Breast epithelium (tissue), 3 donors: ENCODE data around the gene OSBPL6.

Source experiments
- POLR2A ChIP-seq: fragments of 450-650 bp; IDR thresholded peaks from one replicate; pipeline ENCODE4 v1.6.1; 2016; ENCODE audit warnings: antibody characterized with exemption, mild to moderate bottlenecking, moderate library complexity
- POLR2AphosphoS5 ChIP-seq, 3 donors: sonication (generic); formaldehyde crosslinking; IDR thresholded peaks; one replicate each; pipeline ENCODE4 v1.6.1; 2017; ENCODE audit warnings: antibody characterized with exemption in 3 of 3
- TF ChIP-seq, protein P1 (sequence below), 3 donors: fragments of 450-650 bp; IDR thresholded peaks; one replicate each; pipeline ENCODE4 v1.5.1; 2016 to 2017; ENCODE audit warnings: antibody characterized with exemption in 3 of 3, mild to moderate bottlenecking in 3 of 3, moderate library complexity in 3 of 3

DNA sequence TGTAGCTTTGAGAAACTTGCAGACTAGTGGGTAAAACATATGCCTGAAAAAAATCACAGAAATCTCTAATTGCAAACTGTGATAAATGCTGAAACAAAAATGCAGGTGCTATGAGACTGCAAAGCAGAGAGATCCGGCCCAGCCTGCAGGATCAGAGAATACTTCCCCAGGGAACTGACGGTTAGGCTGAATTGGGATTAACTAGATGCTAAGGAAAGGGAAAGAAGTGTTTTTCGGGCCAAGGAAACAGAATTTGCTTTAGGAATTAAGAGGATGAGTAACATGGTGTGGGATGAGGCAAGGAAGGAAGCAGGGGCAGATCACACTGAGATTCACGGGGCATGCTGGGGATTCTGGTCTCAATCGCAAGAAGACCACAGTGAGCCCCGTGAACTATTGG lies 71.5 kb downstream of the OSBPL6 start:
- TF ChIP-seq, protein P1, sequence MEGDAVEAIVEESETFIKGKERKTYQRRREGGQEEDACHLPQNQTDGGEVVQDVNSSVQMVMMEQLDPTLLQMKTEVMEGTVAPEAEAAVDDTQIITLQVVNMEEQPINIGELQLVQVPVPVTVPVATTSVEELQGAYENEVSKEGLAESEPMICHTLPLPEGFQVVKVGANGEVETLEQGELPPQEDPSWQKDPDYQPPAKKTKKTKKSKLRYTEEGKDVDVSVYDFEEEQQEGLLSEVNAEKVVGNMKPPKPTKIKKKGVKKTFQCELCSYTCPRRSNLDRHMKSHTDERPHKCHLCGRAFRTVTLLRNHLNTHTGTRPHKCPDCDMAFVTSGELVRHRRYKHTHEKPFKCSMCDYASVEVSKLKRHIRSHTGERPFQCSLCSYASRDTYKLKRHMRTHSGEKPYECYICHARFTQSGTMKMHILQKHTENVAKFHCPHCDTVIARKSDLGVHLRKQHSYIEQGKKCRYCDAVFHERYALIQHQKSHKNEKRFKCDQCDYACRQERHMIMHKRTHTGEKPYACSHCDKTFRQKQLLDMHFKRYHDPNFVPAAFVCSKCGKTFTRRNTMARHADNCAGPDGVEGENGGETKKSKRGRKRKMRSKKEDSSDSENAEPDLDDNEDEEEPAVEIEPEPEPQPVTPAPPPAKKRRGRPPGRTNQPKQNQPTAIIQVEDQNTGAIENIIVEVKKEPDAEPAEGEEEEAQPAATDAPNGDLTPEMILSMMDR (IDR thresholded peaks at IDR 0.05) = no peak
- TF ChIP-seq POLR2A = no peak
- no peak for TF ChIP-seq POLR2AphosphoS5 (IDR thresholded peaks at IDR 0.05)
